ENCODE measurements around the gene PRKAG2. TPM values are rescaled to one million over a fixed set of nuclear protein-coding genes. Genes with fewer than 3 reads are reported as not detected.

The PRKAG2 gene
- total and polyA plus RNA-seq, 4 donors: 17.5 to 33.3 (median 23.9) TPM

DNA sequence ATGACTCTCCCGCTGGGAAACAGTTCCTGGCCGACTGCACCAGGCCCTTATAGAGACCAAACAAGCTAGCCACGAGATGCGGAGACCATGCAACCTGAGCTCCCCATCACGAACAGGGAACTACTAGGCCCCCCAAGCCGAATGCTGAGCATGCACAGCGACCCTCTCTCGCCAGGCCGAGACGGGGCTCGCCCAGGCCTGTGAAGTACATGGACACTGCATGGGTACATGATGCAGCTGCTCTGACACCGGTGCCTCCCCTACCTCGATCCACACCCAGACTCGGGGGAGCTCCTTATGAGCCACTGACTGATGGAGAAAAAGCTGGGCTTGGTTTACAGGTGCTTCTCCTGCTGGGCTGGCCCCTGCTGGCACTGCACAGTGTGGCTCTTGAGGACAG lies 285.0 kb downstream of the PRKAG2 start:
- Histone ChIP-seq H3K4me1 (ENCODE audit: control insufficient read depth in 5 of 5, insufficient read depth in 5 of 5, low read length in 5 of 5) (peaks cover 0 to 3% (median 0%) of the 10 kb centered on the region in 5 donors), H3K36me3 (ENCODE audit: control insufficient read depth in 4 of 4, insufficient read depth in 4 of 4, low read length in 4 of 4) (peaks cover 0 to 10% (median 0%) of the 10 kb centered on the region in 4 donors), H3K9me3 (ENCODE audit: control insufficient read depth in 4 of 4, insufficient read depth in 3 of 4, low read length in 3 of 4) (no peaks in the 10 kb centered on the region), H3K27me3 (ENCODE audit: control insufficient read depth in 3 of 3, insufficient read depth in 3 of 3, low read length in 2 of 3) (no peaks in the 10 kb centered on the region), H3K9ac (ENCODE audit: insufficient read depth in 1 of 2, low read length in 2 of 2) (no peak overlapping the region), H3K4me3 (no peak overlapping the region), H3K27ac (ENCODE audit: low read depth in 1 of 2, low read length in 1 of 2) (no peak overlapping the region)
- TF ChIP-seq, protein P1, sequence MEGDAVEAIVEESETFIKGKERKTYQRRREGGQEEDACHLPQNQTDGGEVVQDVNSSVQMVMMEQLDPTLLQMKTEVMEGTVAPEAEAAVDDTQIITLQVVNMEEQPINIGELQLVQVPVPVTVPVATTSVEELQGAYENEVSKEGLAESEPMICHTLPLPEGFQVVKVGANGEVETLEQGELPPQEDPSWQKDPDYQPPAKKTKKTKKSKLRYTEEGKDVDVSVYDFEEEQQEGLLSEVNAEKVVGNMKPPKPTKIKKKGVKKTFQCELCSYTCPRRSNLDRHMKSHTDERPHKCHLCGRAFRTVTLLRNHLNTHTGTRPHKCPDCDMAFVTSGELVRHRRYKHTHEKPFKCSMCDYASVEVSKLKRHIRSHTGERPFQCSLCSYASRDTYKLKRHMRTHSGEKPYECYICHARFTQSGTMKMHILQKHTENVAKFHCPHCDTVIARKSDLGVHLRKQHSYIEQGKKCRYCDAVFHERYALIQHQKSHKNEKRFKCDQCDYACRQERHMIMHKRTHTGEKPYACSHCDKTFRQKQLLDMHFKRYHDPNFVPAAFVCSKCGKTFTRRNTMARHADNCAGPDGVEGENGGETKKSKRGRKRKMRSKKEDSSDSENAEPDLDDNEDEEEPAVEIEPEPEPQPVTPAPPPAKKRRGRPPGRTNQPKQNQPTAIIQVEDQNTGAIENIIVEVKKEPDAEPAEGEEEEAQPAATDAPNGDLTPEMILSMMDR (IDR thresholded peaks at IDR 0.05; ENCODE audit: control extremely low read depth, extremely low read depth): no peak
- 90 to 95% methylated on average over 14 of the region's 14 CpGs for WGBS, 2 donors
- DNase-seq (no peak), ATAC-seq (ENCODE audit: insufficient read depth, low FRiP score) (no peak)

GRCh38 chr7:151590850-151591771 lies 285.8 kb downstream of the PRKAG2 start:
- Histone ChIP-seq H3K9ac (ENCODE audit: insufficient read depth in 1 of 2, low read length in 2 of 2) (no peak overlapping the region), H3K27me3 (ENCODE audit: control insufficient read depth in 3 of 3, insufficient read depth in 3 of 3, low read length in 2 of 3) (no peaks in the 10 kb centered on the region), H3K36me3 (ENCODE audit: control insufficient read depth in 4 of 4, insufficient read depth in 4 of 4, low read length in 4 of 4) (peaks cover 0 to 10% (median 0%) of the 10 kb centered on the region in 4 donors), H3K27ac (ENCODE audit: low read depth in 1 of 2, low read length in 1 of 2) (no peak overlapping the region), H3K4me1 (ENCODE audit: control insufficient read depth in 5 of 5, insufficient read depth in 5 of 5, low read length in 5 of 5) (peaks cover 0 to 3% (median 0%) of the 10 kb centered on the region in 5 donors), H3K4me3 (no peak overlapping the region), H3K9me3 (ENCODE audit: control insufficient read depth in 4 of 4, insufficient read depth in 3 of 4, low read length in 3 of 4) (no peaks in the 10 kb centered on the region)
- TF ChIP-seq, protein P1 (IDR thresholded peaks at IDR 0.05; ENCODE audit: control extremely low read depth, extremely low read depth): no peak
- ATAC-seq (ENCODE audit: insufficient read depth, low FRiP score) (no peak), DNase-seq (no peak)
- WGBS, 2 donors: 82 to 83% methylated on average over 19 of the region's 19 CpGs

- DNase-seq: no peak
- WGBS, 2 donors: 84 to 85% methylated on average over 13 of the region's 13 CpGs
- no peak overlapping the region for H3K4me3 ChIP-seq
- ATAC-seq (ENCODE audit: insufficient read depth, low FRiP score): no peak
- H3K4me1 ChIP-seq (ENCODE audit: control insufficient read depth in 5 of 5, insufficient read depth in 5 of 5, low read length in 5 of 5): peaks cover 0 to 3% (median 0%) of the 10 kb centered on the region in 5 donors
- H3K36me3 ChIP-seq (ENCODE audit: control insufficient read depth in 4 of 4, insufficient read depth in 4 of 4, low read length in 4 of 4): peaks cover 0 to 12% (median 0%) of the 10 kb centered on the region in 4 donors
- H3K9me3 ChIP-seq (ENCODE audit: control insufficient read depth in 4 of 4, insufficient read depth in 3 of 4, low read length in 3 of 4): no peaks in the 10 kb centered on the region
- no peak overlapping the region for H3K27ac ChIP-seq (ENCODE audit: low read depth in 1 of 2, low read length in 1 of 2)
- H3K9ac ChIP-seq (ENCODE audit: insufficient read depth in 1 of 2, low read length in 2 of 2): no peak overlapping the region
- TF ChIP-seq, protein P1 (IDR thresholded peaks at IDR 0.05; ENCODE audit: control extremely low read depth, extremely low read depth): no peak
- H3K27me3 ChIP-seq (ENCODE audit: control insufficient read depth in 3 of 3, insufficient read depth in 3 of 3, low read length in 2 of 3): no peaks in the 10 kb centered on the region
Observed at GRCh38 chr7:151590071-151590849, 286.7 kb downstream of the PRKAG2 start.
